Pancreas (tissue), 10 donors: ENCODE measurements around the gene PDLIM3. TPM values are rescaled to one million over a fixed set of nuclear protein-coding genes. Genes with fewer than 3 reads are reported as not detected.

Source experiments
- ATAC-seq, 4 donors: fragments of 200-7000 bp; cut with Tn5 transposase; one replicate each; pipeline versions ENCODE4 v1.8.0 to v1.9.1; 2020; ENCODE audit warnings: mild to moderate bottlenecking in 4 of 4, moderate library complexity in 4 of 4
- DNase-seq, 6 donors: peaks; one replicate each; pipeline ENCODE4 v3.0.0-alpha.2; 2020
- FAIRE-seq: peaks from 2 replicates; lab custom pipeline; 2012; peaks lifted over from hg19 to GRCh38; lab: Jason Lieb, UNC
- H3K27ac ChIP-seq, 4 donors: fragments of 200-600 bp; sonication (generic); 1 replicate in 3 of 4; 2 replicates in 1 of 4; pipeline versions ENCODE4 v1.5.0 to v1.8.0; 2020
- H3K27me3 ChIP-seq, 4 donors: fragments of 200-600 bp; one replicate each; pipeline ENCODE4 v1.8.0; 2021
- H3K36me3 ChIP-seq, 3 donors: fragments of 200-600 bp; sonication (generic) in 1 of 3; one replicate each; pipeline versions ENCODE4 v1.5.0 to v1.8.0; 2020 to 2021
- H3K4me1 ChIP-seq, 3 donors: fragments of 200-600 bp; one replicate each; pipeline ENCODE4 v1.8.0; 2021
- H3K4me3 ChIP-seq, 4 donors: fragments of 200-600 bp; sonication (generic) in 2 of 4; one replicate each; pipeline versions ENCODE4 v1.5.0 to v1.8.0; 2020 to 2021
- H3K9me3 ChIP-seq, 4 donors: fragments of 200-600 bp; one replicate each; pipeline ENCODE4 v1.8.0; 2021
- WGBS, 2 donors: extraction: QIAGEN DNeasy Blood & Tissue Kit; methylation state at CpG; one replicate each; pipeline ENCODE4 v1.1.7; 2013; 5-methylcytosine and 5-hydroxymethylcytosine counted together
- intact Hi-C, 3 donors: fragments of 100-400 bp; cut with DNase I; formaldehyde crosslinking; loops; one replicate each; pipeline versions ENCODE4 v1.11.1 to v1.14.2; 2022
- polyA plus RNA-seq, 2 donors: library from polyadenylated mRNA; stranded (reverse); fragments of 200-250 nt; gene quantifications; one replicate each; pipeline ENCODE4 v1.2.3, GENCODE V29; 2013
- total RNA-seq, 6 donors: library from RNA; stranded (reverse); fragmentation: NEBNext Ultra II Directional in 4 of 6; extraction: Animal tissue kit (Norgen Biotek cat#: 25700) in 4 of 6; gene quantifications; one replicate each; pipeline versions ENCODE4 v1.2.1 to v1.2.4, GENCODE V29; 2021 to 2023
- TF ChIP-seq, protein P1 (sequence below), 4 donors: fragments of 200-600 bp; sonication (generic) in 3 of 4; IDR thresholded peaks; one replicate each; pipeline versions ENCODE4 v1.5.0 to v1.8.0; 2021; ENCODE audit warnings: antibody characterized with exemption in 4 of 4
- donor health status: healthy with polysubstance abuse.
- donor health status: DM: no; HTN: no; CAD: no; lungs with moderate emphysema.
- donor health status: DM: no; HTN: no; CAD: no.
- donor health status: control.
- donor health status: control.
- donor health status: Bipolar disorder and iron deficiency.
- donor health status: DM: yes; HTN: yes; CAD: no.
- donor health status: DM: no; HTN: no; CAD: no.
- donor health status: DM: no; HTN: no; CAD: no.
- donor health status: DM: yes; HTN: yes; CAD: no.

The PDLIM3 gene
- total and polyA plus RNA-seq, 8 donors, result 6.3 to 50.5 (median 18.9) TPM

DNA sequence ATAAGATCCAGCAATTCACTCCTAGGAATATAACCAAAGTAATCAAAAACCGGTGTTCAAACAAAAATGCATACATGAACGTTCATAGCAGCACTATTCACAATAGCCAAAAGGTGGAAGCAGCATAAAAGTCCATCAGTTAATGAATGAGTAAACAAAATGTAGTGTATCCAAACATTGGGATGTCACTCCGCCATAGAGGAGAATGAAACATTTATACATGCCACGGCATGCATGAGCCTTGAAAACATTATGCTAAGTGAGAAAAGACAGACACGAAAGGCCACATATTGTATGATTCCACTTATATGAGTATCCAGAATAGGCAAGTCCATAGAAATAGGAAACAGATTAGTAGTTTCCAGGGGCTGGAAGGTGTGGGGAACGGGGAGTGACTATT lies 11.0 kb upstream of the PDLIM3 start:
- Histone ChIP-seq H3K27me3 (no peaks in the 10 kb centered on the region), H3K27ac (no peak overlapping the region), H3K4me1 (no peaks in the 10 kb centered on the region), H3K9me3 (no peaks in the 10 kb centered on the region), H3K4me3 (no peak overlapping the region), H3K36me3 (no peaks in the 10 kb centered on the region)
- WGBS, 2 donors, result 82 to 91% methylated on average over 6 of the region's 6 CpGs
- no peak for FAIRE-seq
- ATAC-seq, result no peak
- intact Hi-C loops, result no loop called here
- no peak for DNase-seq
- TF ChIP-seq, protein P1, sequence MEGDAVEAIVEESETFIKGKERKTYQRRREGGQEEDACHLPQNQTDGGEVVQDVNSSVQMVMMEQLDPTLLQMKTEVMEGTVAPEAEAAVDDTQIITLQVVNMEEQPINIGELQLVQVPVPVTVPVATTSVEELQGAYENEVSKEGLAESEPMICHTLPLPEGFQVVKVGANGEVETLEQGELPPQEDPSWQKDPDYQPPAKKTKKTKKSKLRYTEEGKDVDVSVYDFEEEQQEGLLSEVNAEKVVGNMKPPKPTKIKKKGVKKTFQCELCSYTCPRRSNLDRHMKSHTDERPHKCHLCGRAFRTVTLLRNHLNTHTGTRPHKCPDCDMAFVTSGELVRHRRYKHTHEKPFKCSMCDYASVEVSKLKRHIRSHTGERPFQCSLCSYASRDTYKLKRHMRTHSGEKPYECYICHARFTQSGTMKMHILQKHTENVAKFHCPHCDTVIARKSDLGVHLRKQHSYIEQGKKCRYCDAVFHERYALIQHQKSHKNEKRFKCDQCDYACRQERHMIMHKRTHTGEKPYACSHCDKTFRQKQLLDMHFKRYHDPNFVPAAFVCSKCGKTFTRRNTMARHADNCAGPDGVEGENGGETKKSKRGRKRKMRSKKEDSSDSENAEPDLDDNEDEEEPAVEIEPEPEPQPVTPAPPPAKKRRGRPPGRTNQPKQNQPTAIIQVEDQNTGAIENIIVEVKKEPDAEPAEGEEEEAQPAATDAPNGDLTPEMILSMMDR (IDR thresholded peaks at IDR 0.05), result no peak

DNA sequence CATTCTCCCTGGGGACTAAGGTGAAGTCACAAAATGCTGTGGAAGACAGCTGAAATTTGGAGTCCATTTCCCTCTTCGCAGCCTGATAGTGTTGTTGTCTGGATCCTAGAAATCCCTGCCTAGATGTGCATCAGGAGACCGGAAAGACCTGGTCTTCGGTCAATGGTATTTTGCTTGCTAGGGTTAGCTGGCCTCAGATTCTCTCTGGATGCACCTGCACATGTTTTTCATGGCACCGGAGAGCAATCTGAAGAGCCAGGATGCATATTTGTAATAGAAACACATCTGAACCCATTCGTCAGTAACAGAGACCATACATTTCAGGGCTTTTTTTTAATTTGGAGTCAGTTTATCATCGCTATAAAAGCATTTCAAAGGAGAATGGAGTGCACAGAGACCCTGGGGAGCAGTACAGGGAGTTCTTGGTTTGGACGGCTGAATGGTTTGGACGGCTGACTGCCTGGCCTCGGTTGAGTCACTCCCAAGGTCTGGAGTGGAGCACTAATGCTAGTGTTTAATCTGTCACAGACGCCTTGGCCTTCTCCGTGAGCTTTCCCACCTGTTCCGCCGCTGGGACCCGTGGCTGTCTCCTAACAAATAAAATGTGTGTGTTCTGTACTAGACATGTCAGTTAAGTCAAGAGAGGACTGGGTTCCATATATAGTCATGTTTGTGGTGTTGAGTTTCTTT lies 7.5 kb upstream of the PDLIM3 start:
- DNase-seq, result peak in 5 of 6 donors; percentile 24 to 59 (median 53)
- peak; percentile 75 to 90 (median 81) for ATAC-seq
- H3K4me3 ChIP-seq, result no peak overlapping the region
- H3K4me1 ChIP-seq, result no peaks in the 10 kb centered on the region
- H3K27me3 ChIP-seq, result no peaks in the 10 kb centered on the region
- H3K36me3 ChIP-seq, result no peaks in the 10 kb centered on the region
- no peak for FAIRE-seq
- H3K9me3 ChIP-seq, result no peaks in the 10 kb centered on the region
- 60 to 66% methylated on average over 14 of the region's 14 CpGs for WGBS, 2 donors
- TF ChIP-seq, protein P1 (IDR thresholded peaks at IDR 0.05), result no peak
- H3K27ac ChIP-seq, result no peak overlapping the region
- intact Hi-C loops, result no loop called here

DNA sequence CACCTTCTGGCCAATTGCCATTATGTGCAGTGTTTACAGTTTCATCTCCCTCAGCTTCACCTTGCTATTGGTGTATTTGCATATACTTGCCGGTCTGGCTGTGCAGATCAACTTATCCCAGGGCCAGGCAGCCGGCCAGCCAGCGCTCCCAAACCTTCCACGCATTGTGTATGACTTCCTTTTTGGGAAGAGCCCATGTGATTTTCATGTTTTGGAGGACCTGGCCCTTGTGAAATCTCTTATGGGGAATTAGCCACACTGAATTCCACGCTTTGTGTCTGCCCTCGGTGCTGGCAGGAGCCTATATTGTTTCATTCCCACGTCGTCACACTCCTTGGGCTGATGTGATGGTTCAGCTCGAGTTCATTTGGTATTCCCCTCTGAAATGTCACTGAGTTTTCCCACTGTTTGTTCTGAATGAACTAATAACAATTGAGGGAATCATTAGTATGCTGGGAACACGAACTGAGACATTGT lies 6.0 kb upstream of the PDLIM3 start:
- FAIRE-seq, result no peak
- Histone ChIP-seq H3K4me3 (no peak overlapping the region), H3K27me3 (no peaks in the 10 kb centered on the region), H3K27ac (peak overlapping the region in 1 of 4 donors; percentile 12), H3K4me1 (no peaks in the 10 kb centered on the region), H3K9me3 (no peaks in the 10 kb centered on the region), H3K36me3 (no peaks in the 10 kb centered on the region)
- DNase-seq, result no peak
- 56 to 67% methylated on average over 10 of the region's 10 CpGs for WGBS, 2 donors
- ATAC-seq, result peak in 3 of 4 donors; percentile 23 to 56 (median 29)
- intact Hi-C loops, result no loop called here
- TF ChIP-seq, protein P1 (IDR thresholded peaks at IDR 0.05), result no peak

DNA sequence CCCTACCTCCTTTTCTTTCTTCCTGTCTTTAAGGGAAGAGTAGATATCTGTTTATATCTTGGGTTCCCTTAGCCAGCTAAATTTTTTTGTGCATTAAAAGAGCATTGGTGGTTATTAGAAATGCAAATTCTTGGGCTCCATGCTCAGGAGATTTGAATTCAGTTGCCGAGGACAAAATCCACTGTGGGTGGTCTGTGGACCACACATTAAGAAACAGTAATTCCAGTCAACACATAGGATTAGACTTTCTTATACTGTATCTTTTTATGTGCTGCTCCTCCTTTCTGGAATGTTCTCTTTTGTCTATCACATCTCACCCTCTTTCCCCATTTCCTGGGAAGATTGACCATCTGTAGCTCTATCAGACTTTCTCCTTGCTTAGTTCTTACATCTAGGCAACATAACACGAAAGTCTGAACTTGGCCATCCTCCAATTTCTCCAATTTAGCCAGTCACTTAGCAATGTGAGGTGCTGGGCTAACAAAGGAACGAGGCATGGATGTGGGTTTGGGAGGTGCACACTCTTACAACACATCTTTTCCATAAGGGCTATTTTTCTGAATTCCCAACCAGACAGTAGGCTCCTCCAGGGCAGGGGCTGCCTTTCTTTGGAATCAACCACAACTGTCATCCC lies 5.3 kb upstream of the PDLIM3 start:
- no peak for DNase-seq
- no peak for FAIRE-seq
- H3K4me1 ChIP-seq, result no peaks in the 10 kb centered on the region
- no peaks in the 10 kb centered on the region for H3K27me3 ChIP-seq
- 59 to 71% methylated on average over 3 of the region's 3 CpGs for WGBS, 2 donors
- TF ChIP-seq, protein P1 (IDR thresholded peaks at IDR 0.05), result no peak
- intact Hi-C loops, result no loop called here
- ATAC-seq, result no peak
- no peaks in the 10 kb centered on the region for H3K9me3 ChIP-seq
- no peaks in the 10 kb centered on the region for H3K36me3 ChIP-seq
- no peak overlapping the region for H3K27ac ChIP-seq
- no peak overlapping the region for H3K4me3 ChIP-seq

DNA sequence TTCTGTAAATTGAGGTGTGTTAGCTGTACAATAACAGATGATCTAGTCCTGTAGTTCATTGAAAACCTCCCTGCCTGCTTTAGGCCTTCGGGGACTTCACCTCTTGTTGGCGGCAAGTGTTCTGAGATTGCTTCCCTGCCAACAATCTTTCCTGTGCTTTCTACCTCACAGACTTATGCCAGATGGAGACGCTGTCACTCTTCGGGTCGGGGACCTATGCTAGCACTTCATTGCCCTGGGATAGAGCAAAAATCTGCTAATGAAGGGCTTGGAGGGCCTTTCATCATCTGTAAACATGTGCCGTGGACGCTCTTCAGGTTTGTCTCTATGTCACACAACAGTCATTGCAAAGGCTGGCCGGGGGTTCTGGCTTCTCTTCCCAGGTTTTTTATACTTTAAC lies 4.7 kb upstream of the PDLIM3 start:
- 79 to 85% methylated on average over 8 of the region's 8 CpGs for WGBS, 2 donors

More for the DNA sequence above, 4.7 kb upstream of the PDLIM3 start:
- intact Hi-C loops, result no loop called here
- TF ChIP-seq, protein P1 (IDR thresholded peaks at IDR 0.05), result no peak
- H3K27ac ChIP-seq, result no peak overlapping the region
- no peak overlapping the region for H3K4me3 ChIP-seq
- FAIRE-seq (no peak), DNase-seq (no peak), ATAC-seq (no peak)
- H3K27me3 ChIP-seq, result no peaks in the 10 kb centered on the region
- H3K9me3 ChIP-seq, result no peaks in the 10 kb centered on the region
- H3K36me3 ChIP-seq, result no peaks in the 10 kb centered on the region
- no peaks in the 10 kb centered on the region for H3K4me1 ChIP-seq
